GM12878 (cell line): ENCODE measurements around the gene MGME1.
"Not testable (repeated sequence)": the region's sequence is repeated elsewhere in the genome, so short reads cannot be mapped to it uniquely, and the experiment has no call there.

Experiments
- CEBPZ ChIP-seq: fragments of 150-350 bp; IDR thresholded peaks from 2 replicates; pipeline ENCODE4 v1.6.1; 2016; ENCODE audit warnings: low read depth, low read length
- EP300 ChIP-seq, 2 experiments: fragments of 150-350 bp in 1 of 2; IDR thresholded peaks; 2 replicates each; pipeline ENCODE4 v1.6.1; 2011 to 2012; ENCODE audit warnings: low read depth in 2 of 2, low read length in 2 of 2, borderline replicate concordance in 1 of 2, improper control_type of control experiment in 1 of 2, inconsistent platforms in 1 of 2; ENCODE audit not compliant: control insufficient read depth in 1 of 2
- NBN ChIP-seq: fragments of 450-650 bp; IDR thresholded peaks from 2 replicates; pipeline ENCODE4 v1.6.1; 2016
- POLR2A ChIP-seq: IDR thresholded peaks from 2 replicates; pipeline ENCODE4 v1.6.1; 2011; ENCODE audit warnings: low read depth, mild to moderate bottlenecking, low read length
- POLR2AphosphoS5 ChIP-seq: IDR thresholded peaks from 2 replicates; pipeline ENCODE4 v1.6.1; 2011; ENCODE audit warnings: mild to moderate bottlenecking, low read length, inconsistent platforms
- REST ChIP-seq: IDR thresholded peaks from 2 replicates; pipeline ENCODE4 v1.6.1; 2012; ENCODE audit warnings: mild to moderate bottlenecking, low read depth, low read length
- SKIL ChIP-seq: fragments of 450-650 bp; IDR thresholded peaks from 2 replicates; pipeline ENCODE4 v1.6.1; 2017; ENCODE audit warnings: mild to moderate bottlenecking, low read depth, inconsistent platforms; ENCODE audit not compliant: poor library complexity, severe bottlenecking
- USF1 ChIP-seq: IDR thresholded peaks from 2 replicates; pipeline ENCODE4 v1.6.1; 2011; ENCODE audit warnings: borderline replicate concordance, low read depth, mild to moderate bottlenecking, moderate library complexity, mixed read lengths, low read length; ENCODE audit not compliant: insufficient read depth; ENCODE audit errors: extremely low read length
- ZNF207 ChIP-seq: fragments of 450-650 bp; IDR thresholded peaks from 2 replicates; pipeline ENCODE4 v1.6.1; 2014; ENCODE audit warnings: antibody characterized with exemption, mild to moderate bottlenecking, borderline replicate concordance
- TF ChIP-seq, protein P1 (sequence below), 3 experiments: IDR thresholded peaks in 2 of 3; conservative IDR thresholded peaks in 1 of 3; 2 replicates each; pipeline ENCODE4 v1.5.1; 2011; ENCODE audit warnings: low read depth in 3 of 3, low read length in 3 of 3, mild to moderate bottlenecking in 3 of 3, control low read depth in 2 of 3, moderate library complexity in 2 of 3, inconsistent platforms in 1 of 3, mixed read lengths in 1 of 3; ENCODE audit not compliant: control insufficient read depth in 2 of 3, insufficient read depth in 1 of 3; ENCODE audit errors: extremely low read depth in 1 of 3

GRCh38 chr20:17960400-17960885, 8.4 kb upstream of the MGME1 start:
- TF ChIP-seq NBN; CEBPZ; POLR2AphosphoS5; REST; EP300 (IDR thresholded peaks at IDR 0.05; ENCODE audit: borderline replicate concordance in 1 of 2, control insufficient read depth in 1 of 2, low read depth in 2 of 2, low read length in 2 of 2); POLR2A; USF1; ZNF207; SKIL: not testable (repeated sequence)
- TF ChIP-seq, protein P1, sequence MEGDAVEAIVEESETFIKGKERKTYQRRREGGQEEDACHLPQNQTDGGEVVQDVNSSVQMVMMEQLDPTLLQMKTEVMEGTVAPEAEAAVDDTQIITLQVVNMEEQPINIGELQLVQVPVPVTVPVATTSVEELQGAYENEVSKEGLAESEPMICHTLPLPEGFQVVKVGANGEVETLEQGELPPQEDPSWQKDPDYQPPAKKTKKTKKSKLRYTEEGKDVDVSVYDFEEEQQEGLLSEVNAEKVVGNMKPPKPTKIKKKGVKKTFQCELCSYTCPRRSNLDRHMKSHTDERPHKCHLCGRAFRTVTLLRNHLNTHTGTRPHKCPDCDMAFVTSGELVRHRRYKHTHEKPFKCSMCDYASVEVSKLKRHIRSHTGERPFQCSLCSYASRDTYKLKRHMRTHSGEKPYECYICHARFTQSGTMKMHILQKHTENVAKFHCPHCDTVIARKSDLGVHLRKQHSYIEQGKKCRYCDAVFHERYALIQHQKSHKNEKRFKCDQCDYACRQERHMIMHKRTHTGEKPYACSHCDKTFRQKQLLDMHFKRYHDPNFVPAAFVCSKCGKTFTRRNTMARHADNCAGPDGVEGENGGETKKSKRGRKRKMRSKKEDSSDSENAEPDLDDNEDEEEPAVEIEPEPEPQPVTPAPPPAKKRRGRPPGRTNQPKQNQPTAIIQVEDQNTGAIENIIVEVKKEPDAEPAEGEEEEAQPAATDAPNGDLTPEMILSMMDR (IDR thresholded peaks at IDR 0.05 in 2 of 3, conservative IDR thresholded peaks at IDR 0.05 in 1 of 3; ENCODE audit: control insufficient read depth in 2 of 3, extremely low read depth in 1 of 3, insufficient read depth in 1 of 3, low read depth in 3 of 3, low read length in 3 of 3): not testable (repeated sequence)
